ENCODE results near the gene ADAT2.

The ADAT2 gene

DNA sequence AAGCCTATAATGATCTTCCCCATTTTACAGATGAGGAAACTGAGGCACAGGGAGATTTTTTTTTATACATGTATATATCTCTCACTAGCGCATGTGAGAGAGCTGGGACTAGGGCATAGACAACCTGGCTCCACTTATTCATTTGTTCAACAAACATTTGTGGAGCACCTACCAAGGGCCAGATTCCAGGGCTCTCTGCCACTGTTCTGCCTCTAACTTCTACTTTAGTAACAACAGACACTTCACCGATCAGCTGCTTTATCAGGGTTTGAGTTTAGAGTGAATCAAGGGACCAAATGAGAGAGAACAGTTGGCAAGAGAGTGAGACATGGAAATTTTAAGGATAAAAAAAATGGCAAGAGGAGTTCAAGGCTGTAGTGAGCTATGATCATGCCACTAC is 7.4 kb downstream of the ADAT2 start:
- Histone ChIP-seq H3K4me1 (ENCODE audit: insufficient read depth, poor library complexity, severe bottlenecking) (no peaks in the 10 kb centered on the region), H3K9me3 (ENCODE audit: severe bottlenecking) (no peaks in the 10 kb centered on the region), H3K27ac (ENCODE audit: poor library complexity, severe bottlenecking) (no peak overlapping the region), H3K27me3 (ENCODE audit: insufficient read depth, poor library complexity, severe bottlenecking) (no peaks in the 10 kb centered on the region), H3K36me3 (ENCODE audit: low read depth) (peaks cover 35% of the 10 kb centered on the region), H3K4me3 (ENCODE audit: severe bottlenecking) (no peak overlapping the region)
- TF ChIP-seq, protein P1, sequence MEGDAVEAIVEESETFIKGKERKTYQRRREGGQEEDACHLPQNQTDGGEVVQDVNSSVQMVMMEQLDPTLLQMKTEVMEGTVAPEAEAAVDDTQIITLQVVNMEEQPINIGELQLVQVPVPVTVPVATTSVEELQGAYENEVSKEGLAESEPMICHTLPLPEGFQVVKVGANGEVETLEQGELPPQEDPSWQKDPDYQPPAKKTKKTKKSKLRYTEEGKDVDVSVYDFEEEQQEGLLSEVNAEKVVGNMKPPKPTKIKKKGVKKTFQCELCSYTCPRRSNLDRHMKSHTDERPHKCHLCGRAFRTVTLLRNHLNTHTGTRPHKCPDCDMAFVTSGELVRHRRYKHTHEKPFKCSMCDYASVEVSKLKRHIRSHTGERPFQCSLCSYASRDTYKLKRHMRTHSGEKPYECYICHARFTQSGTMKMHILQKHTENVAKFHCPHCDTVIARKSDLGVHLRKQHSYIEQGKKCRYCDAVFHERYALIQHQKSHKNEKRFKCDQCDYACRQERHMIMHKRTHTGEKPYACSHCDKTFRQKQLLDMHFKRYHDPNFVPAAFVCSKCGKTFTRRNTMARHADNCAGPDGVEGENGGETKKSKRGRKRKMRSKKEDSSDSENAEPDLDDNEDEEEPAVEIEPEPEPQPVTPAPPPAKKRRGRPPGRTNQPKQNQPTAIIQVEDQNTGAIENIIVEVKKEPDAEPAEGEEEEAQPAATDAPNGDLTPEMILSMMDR (IDR thresholded peaks at IDR 0.05; ENCODE audit: poor library complexity, severe bottlenecking), result no peak
- DNase-seq (ENCODE audit: low spot score) (no peak), ATAC-seq (ENCODE audit: low read depth) (no peak)

DNA sequence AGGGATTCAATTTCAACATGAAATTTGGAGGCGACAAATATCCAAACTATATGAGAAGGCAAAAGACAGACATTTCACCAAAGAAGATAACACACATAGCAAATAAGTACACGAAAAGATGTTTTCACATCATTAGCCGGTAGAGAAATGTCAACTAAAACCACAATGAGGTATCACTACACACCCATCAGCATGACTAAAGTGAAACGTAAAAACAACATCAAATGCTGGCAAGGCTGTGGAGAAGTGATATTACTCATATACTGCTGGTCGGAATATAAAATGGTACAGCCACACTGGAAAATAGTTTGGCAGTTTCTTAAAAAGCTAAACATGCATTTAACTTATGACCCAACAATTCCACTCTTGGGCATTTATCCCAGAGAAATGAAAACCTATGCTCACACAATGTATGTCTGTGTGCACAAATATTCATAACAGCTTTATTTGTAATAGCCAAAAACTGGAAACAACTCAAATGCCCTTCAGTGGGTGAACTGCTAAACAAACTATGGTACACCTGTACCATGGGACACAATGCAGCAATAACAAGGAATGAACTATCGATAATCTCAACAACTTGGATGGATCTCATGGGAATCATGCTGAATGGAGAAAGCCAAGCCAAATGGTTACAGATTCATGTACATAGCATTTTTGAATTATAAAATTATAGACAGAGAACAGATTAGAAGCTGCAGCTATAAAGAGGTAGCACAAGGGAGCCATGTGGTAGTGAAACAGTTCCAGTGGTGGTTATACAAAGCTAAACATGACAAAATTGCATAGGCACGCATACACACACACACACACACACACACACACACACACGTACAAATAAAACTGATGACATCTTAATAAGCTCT is 8.6 kb downstream of the ADAT2 start:
- Histone ChIP-seq H3K4me1 (ENCODE audit: insufficient read depth, poor library complexity, severe bottlenecking) (no peaks in the 10 kb centered on the region), H3K36me3 (ENCODE audit: low read depth) (peaks cover 47% of the 10 kb centered on the region), H3K9me3 (ENCODE audit: severe bottlenecking) (no peaks in the 10 kb centered on the region), H3K4me3 (ENCODE audit: severe bottlenecking) (no peak overlapping the region), H3K27me3 (ENCODE audit: insufficient read depth, poor library complexity, severe bottlenecking) (no peaks in the 10 kb centered on the region), H3K27ac (ENCODE audit: poor library complexity, severe bottlenecking) (no peak overlapping the region)
- TF ChIP-seq, protein P1 (IDR thresholded peaks at IDR 0.05; ENCODE audit: poor library complexity, severe bottlenecking), result no peak
- DNase-seq (ENCODE audit: low spot score) (no peak), ATAC-seq (ENCODE audit: low read depth) (no peak)

DNA sequence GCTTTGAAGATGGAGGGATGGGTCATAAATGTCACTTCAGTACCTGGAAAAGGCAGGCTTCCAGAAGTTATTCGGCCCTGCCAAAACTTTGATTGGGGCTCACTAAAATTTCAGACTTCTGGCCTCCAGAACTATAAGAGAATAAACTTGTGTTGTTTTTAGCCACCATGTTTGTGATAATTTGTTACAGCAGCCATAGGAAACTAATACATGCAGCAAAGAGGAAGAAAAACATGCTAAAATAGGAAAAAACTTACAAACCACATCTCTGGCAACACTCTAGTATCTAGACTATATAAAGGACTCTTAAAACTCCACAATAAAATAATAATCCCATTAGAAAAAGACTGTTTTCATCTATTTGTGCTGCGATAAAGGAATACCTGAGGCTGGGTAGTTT is 9.5 kb downstream of the ADAT2 start:
- H3K36me3 ChIP-seq (ENCODE audit: low read depth), result peaks cover 56% of the 10 kb centered on the region
- no peaks in the 10 kb centered on the region for H3K27me3 ChIP-seq (ENCODE audit: insufficient read depth, poor library complexity, severe bottlenecking)
- no peaks in the 10 kb centered on the region for H3K9me3 ChIP-seq (ENCODE audit: severe bottlenecking)
- no peak for ATAC-seq (ENCODE audit: low read depth)
- H3K4me3 ChIP-seq (ENCODE audit: severe bottlenecking), result no peak overlapping the region
- H3K4me1 ChIP-seq (ENCODE audit: insufficient read depth, poor library complexity, severe bottlenecking), result no peaks in the 10 kb centered on the region
- H3K27ac ChIP-seq (ENCODE audit: poor library complexity, severe bottlenecking), result no peak overlapping the region
- TF ChIP-seq, protein P1 (IDR thresholded peaks at IDR 0.05; ENCODE audit: poor library complexity, severe bottlenecking), result no peak
- DNase-seq (ENCODE audit: low spot score), result no peak

DNA sequence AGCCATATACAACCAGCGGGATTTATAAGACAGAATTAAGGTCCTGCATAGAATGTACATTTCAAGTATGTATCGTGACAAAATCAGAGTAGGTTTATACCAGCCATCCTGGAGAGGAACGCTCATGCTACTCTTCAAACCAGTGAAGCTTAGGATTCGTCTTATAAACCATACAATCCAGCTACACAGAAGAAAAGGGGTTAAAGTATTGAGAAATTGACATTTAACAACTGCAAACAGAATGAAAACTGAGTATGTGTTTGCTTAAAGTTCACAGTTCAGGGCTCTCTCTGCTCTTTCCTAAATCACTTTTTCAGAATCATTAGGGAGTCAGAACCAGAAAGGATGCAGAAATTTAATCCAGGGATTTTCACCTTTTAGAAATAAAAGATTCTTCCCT is 17.9 kb downstream of the ADAT2 start:
- Histone ChIP-seq H3K4me3 (ENCODE audit: severe bottlenecking) (no peak overlapping the region), H3K4me1 (ENCODE audit: insufficient read depth, poor library complexity, severe bottlenecking) (no peaks in the 10 kb centered on the region), H3K27me3 (ENCODE audit: insufficient read depth, poor library complexity, severe bottlenecking) (no peaks in the 10 kb centered on the region), H3K27ac (ENCODE audit: poor library complexity, severe bottlenecking) (no peak overlapping the region), H3K9me3 (ENCODE audit: severe bottlenecking) (no peaks in the 10 kb centered on the region), H3K36me3 (ENCODE audit: low read depth) (peaks cover 65% of the 10 kb centered on the region)
- DNase-seq (ENCODE audit: low spot score), result no peak
- ATAC-seq (ENCODE audit: low read depth), result no peak
- TF ChIP-seq, protein P1 (IDR thresholded peaks at IDR 0.05; ENCODE audit: poor library complexity, severe bottlenecking), result no peak

DNA sequence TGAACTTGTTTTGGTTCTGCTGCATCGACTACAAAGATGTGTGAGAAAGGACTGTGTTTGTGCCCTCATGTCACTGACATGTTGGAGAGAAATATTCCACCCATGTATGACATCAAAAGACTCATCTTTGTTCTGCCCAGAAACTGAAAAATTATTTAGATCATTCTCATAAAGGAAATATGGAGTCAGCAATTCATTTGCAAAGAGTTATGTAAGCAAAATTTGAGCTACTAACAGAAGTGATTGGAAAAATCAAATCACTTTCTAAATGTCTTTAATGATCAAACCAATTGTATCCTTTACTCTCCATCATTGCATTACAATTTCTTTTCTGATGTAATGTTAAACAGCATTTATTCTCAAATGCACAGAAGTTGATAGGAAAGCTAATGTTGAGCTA is 19.3 kb downstream of the ADAT2 start:
- no peaks in the 10 kb centered on the region for H3K9me3 ChIP-seq (ENCODE audit: severe bottlenecking)
- TF ChIP-seq, protein P1 (IDR thresholded peaks at IDR 0.05; ENCODE audit: poor library complexity, severe bottlenecking), result no peak
- H3K4me3 ChIP-seq (ENCODE audit: severe bottlenecking), result no peak overlapping the region
- ATAC-seq (ENCODE audit: low read depth) (no peak), DNase-seq (ENCODE audit: low spot score) (no peak)
- no peaks in the 10 kb centered on the region for H3K27me3 ChIP-seq (ENCODE audit: insufficient read depth, poor library complexity, severe bottlenecking)
- peaks cover 59% of the 10 kb centered on the region for H3K36me3 ChIP-seq (ENCODE audit: low read depth)
- no peaks in the 10 kb centered on the region for H3K4me1 ChIP-seq (ENCODE audit: insufficient read depth, poor library complexity, severe bottlenecking)
- H3K27ac ChIP-seq (ENCODE audit: poor library complexity, severe bottlenecking), result no peak overlapping the region

Measured in RWPE2 (cell line).